Anterior cingulate cortex (tissue), 58 donors: ENCODE data around the gene TEN1.

ENCODE experiments used
- DNase-seq, 58 donors: peaks; one replicate each; lab custom pipeline; 2025; lab: John Stamatoyannopoulos, UW

TEN1 gene

DNA sequence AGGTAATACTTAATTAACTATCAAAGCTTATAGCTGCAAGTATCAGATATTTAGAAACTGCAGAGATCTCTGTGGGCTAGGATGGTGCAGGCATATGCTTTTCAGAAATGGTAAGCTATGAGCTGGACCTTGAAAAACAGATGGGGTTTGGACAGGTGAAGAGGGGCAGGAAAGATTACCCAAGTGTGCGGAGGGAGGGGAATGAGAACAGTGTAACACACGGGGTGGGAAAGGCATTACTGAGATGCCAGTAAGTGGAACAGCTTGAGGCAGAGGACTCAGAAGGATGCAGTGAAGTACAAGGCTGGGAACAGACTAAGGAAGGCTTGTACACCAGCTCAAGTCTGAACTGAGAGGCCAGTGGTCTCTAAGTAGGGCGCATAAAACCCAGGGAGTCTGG lies 70.2 kb downstream of the TEN1 start:
- DNase-seq = no peak

DNA sequence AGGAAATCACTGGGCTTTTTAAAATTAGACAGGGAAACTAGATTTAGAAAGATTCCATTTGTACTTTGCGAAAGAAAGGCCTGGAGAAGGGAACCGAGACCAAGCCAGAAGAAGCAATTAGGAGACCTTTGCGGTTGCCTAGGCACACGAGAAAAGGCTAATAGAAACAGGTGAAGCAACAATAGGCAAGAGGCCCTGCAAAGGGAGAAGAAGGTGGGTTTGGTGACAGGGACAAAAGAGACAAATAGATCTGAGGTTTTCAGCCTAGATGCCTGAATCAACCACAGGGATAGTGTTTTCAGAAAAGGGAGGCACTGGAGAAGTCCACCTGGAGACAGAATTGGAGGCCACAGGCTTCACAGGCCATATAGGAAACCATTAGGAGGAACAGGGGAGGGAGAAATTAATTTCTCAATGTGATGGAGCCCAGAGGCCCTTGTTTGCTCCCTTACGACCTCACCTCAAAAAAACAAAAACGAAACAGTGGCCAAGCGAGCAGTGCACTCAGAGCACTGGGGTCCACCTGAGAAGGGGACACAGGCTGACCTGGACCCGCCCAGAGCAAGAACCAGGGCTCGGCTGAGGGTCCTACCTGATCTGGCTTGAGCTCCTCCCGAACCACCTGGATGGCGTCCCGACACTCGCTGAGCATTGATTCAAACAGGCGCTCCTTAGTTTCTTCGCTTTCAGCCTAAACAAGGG lies 70.9 kb downstream of the TEN1 start:
- no peak for DNase-seq
